Sigmoid colon (tissue), 4 donors: Measurements from ENCODE around the gene KCNJ1.

Experiments
- CTCF ChIP-seq, 4 experiments: fragments of 450-650 bp in 3 of 4; fragments of 200-600 bp in 1 of 4; IDR thresholded peaks; one replicate each; pipeline ENCODE4 v1.5.1; 2016 to 2019; ENCODE audit warnings: antibody characterized with exemption in 4 of 4, mild to moderate bottlenecking in 3 of 4, moderate library complexity in 2 of 4
- EP300 ChIP-seq, 4 donors: sonication (generic); formaldehyde crosslinking; IDR thresholded peaks; one replicate each; pipeline ENCODE4 v1.6.1; 2017; ENCODE audit warnings: antibody characterized with exemption in 4 of 4
- POLR2A ChIP-seq, 2 donors: fragments of 450-650 bp; IDR thresholded peaks; one replicate each; pipeline ENCODE4 v1.6.1; 2016; ENCODE audit warnings: antibody characterized with exemption in 2 of 2, mild to moderate bottlenecking in 2 of 2, moderate library complexity in 2 of 2
- POLR2AphosphoS5 ChIP-seq, 4 donors: sonication (generic); formaldehyde crosslinking; IDR thresholded peaks; one replicate each; pipeline ENCODE4 v1.6.1; 2017; ENCODE audit warnings: antibody characterized with exemption in 4 of 4

GRCh38 chr11:128813729-128814128 lies 53.4 kb downstream of the KCNJ1 start:
- TF ChIP-seq CTCF (IDR thresholded peaks at IDR 0.05), result no peak
- no peak for TF ChIP-seq POLR2A (IDR thresholded peaks at IDR 0.05)
- TF ChIP-seq POLR2AphosphoS5 (IDR thresholded peaks at IDR 0.05), result no peak
- no peak for TF ChIP-seq EP300 (IDR thresholded peaks at IDR 0.05)
